Measurements from ENCODE around the gene FOXC2. TPM values are rescaled to one million over a fixed set of nuclear protein-coding genes. Genes with fewer than 3 reads are reported as not detected.

FOXC2 gene
- total and polyA plus RNA-seq, 2 donors (not counting 3 experiments of a cell fraction or from before 2014, with no cell fraction given), result 7.7 to 44.0 TPM

GRCh38 chr16:86578061-86578599 is 11.5 kb downstream of the FOXC2 start, which contains the start of gene FOXL1:
FOXL1 (plus strand) TSS chr16:86578549; CDS start chr16:86578724, 175 bp downstream.
- BruUV-seq (replicated peaks), result no TSS peak
- TF ChIP-seq POLR2AphosphoS5 (IDR thresholded peaks at IDR 0.05; ENCODE audit: insufficient read depth, low read depth, low read length), result no peak
- TF ChIP-seq JUN (IDR thresholded peaks at IDR 0.05; ENCODE audit: borderline replicate concordance, insufficient read depth, insufficient read length, low read depth), result no peak
- no peak for TF ChIP-seq POLR2A (IDR thresholded peaks at IDR 0.05; ENCODE audit: low read depth, low read length)
- TF ChIP-seq MYC (IDR thresholded peaks at IDR 0.05; ENCODE audit: low read depth, low read length), result no peak
- no peak for TF ChIP-seq MAX (IDR thresholded peaks at IDR 0.05; ENCODE audit: insufficient read depth, insufficient read length)
- no peak for TF ChIP-seq CTCF (IDR thresholded peaks at IDR 0.05; ENCODE audit: extremely low read depth in 1 of 2, insufficient read depth in 1 of 2, low read depth in 1 of 2, low read length in 2 of 2)
- TF ChIP-seq FOS (IDR thresholded peaks at IDR 0.05; ENCODE audit: borderline replicate concordance, insufficient read depth, low read length), result no peak
- Histone ChIP-seq H3K9me3 (replicated peaks; ENCODE audit: control insufficient read depth, insufficient read depth, low read length) (no peaks in the 10 kb centered on the region), H3K27ac (ENCODE audit: insufficient read depth, low read depth, low read length) (peak within 1 kb of the TSS; percentile 82), H3K36me3 (ENCODE audit: control insufficient read depth in 2 of 2, extremely low read depth in 1 of 2, insufficient read depth in 2 of 2, low read length in 2 of 2) (peaks cover 0 to 5% of the 10 kb centered on the region in 2 experiments), H3K4me1 (ENCODE audit: control insufficient read depth, extremely low read depth, insufficient read depth, low read length) (peaks cover 35% of the 10 kb centered on the region), H3K4me2 (ENCODE audit: insufficient read depth, low read length) (peak within 1 kb of the TSS; percentile 84), H3K27me3 (ENCODE audit: control insufficient read depth in 2 of 2, insufficient read depth in 2 of 2, low read length in 2 of 2) (no peaks in the 10 kb centered on the region), H2AFZ (ENCODE audit: low read depth, low read length) (no peak within 1 kb of the TSS), H4K20me1 (replicated peaks; ENCODE audit: control insufficient read depth, extremely low read depth, insufficient read depth, low read length) (no peaks in the 10 kb centered on the region), H3K79me2 (ENCODE audit: control insufficient read depth, insufficient read depth, low read length) (peaks cover 44% of the 10 kb centered on the region), H3K4me3 (replicated peaks in 1 of 3; ENCODE audit: insufficient read depth in 1 of 3, low read depth in 1 of 3, low read length in 3 of 3) (peak within 1 kb of the TSS in 1 of 3 experiments; percentile 67), H3K9me1 (replicated peaks; ENCODE audit: control insufficient read depth, extremely low read depth, insufficient read depth, low read length) (no peaks in the 10 kb centered on the region), H3K9ac (replicated peaks; ENCODE audit: extremely low read depth, insufficient read depth, low read length) (peak within 1 kb of the TSS; percentile 82)
- intact Hi-C loops (cut with micrococcal nuclease), result no loop called here
- dilution Hi-C loops (cut with MboI; ENCODE audit: extremely low pct_ligation_motif_present, low sequenced_read_pairs), result no loop called here
- FAIRE-seq, result no peak
- POLR2A ChIA-PET, result no interaction called here
- CTCF ChIA-PET, result interaction anchor here (0.7 to 1.7 kb wide), 6 partner anchors 14 to 485 kb away, joined by 3 to 6 read pairs (median 3); no protein-coding TSS in a partner anchor
- DNase-seq (ENCODE audit: low read depth, low spot score), result peak; percentile 43

Data from endothelial cell of umbilical vein (primary cell).